ENCODE data around the gene KNTC1. TPM values are rescaled to one million over a fixed set of nuclear protein-coding genes. Genes with fewer than 3 reads are reported as not detected.
"Not testable (repeated sequence)": the region's sequence is repeated elsewhere in the genome, so short reads cannot be mapped to it uniquely, and the experiment has no call there.

KNTC1 gene
- total RNA-seq, 2 experiments from 2014 or later = 170 to 195 TPM

DNA sequence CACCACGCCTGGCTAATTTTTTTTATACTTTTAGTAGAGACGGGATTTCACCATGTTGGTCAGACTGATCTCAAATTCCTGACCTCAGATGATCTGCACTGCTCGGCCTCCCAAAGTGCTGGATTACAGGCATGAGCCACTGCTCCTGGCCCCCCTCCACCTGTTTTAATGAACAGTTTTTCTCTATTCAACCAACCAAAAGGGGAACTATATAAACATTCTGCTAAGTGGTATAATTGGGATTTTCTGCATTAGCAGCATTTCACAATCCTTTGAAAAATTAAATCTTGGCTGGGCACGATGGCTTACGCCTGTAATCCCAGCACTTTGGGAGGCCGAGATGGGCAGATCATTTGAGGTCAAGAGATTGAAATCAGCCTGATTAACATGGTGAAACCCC is 44.8 kb downstream of the KNTC1 start:
- Histone ChIP-seq H3K4me1 (ENCODE audit: insufficient read depth, low read length, poor library complexity, severe bottlenecking) (no peaks in the 10 kb centered on the region), H4K20me1 (ENCODE audit: insufficient read depth, low read length) (no peaks in the 10 kb centered on the region), H3K27ac (ENCODE audit: low read depth, low read length, poor library complexity, severe bottlenecking) (no peak overlapping the region), H3K4me2 (ENCODE audit: low read length) (no peak overlapping the region), H3K9me3 (ENCODE audit: low read length) (no peaks in the 10 kb centered on the region), H2AFZ (ENCODE audit: low read length) (no peak overlapping the region), H3K79me2 (ENCODE audit: insufficient read depth, low read depth, low read length) (no peaks in the 10 kb centered on the region), H3K9me2 (ENCODE audit: insufficient read depth, low read length) (no peaks in the 10 kb centered on the region), H3K4me3 (ENCODE audit: low read depth, low read length, poor library complexity, severe bottlenecking) (no peak overlapping the region), H3K36me3 (ENCODE audit: insufficient read depth, low read length) (peaks cover 98% of the 10 kb centered on the region)
- BruUV-seq (replicated peaks) = no TSS peak
- no peak for TF ChIP-seq EZH2phosphoT487 (IDR thresholded peaks at IDR 0.05; ENCODE audit: borderline replicate concordance, low read depth, low read length)
- TF ChIP-seq, protein P1, sequence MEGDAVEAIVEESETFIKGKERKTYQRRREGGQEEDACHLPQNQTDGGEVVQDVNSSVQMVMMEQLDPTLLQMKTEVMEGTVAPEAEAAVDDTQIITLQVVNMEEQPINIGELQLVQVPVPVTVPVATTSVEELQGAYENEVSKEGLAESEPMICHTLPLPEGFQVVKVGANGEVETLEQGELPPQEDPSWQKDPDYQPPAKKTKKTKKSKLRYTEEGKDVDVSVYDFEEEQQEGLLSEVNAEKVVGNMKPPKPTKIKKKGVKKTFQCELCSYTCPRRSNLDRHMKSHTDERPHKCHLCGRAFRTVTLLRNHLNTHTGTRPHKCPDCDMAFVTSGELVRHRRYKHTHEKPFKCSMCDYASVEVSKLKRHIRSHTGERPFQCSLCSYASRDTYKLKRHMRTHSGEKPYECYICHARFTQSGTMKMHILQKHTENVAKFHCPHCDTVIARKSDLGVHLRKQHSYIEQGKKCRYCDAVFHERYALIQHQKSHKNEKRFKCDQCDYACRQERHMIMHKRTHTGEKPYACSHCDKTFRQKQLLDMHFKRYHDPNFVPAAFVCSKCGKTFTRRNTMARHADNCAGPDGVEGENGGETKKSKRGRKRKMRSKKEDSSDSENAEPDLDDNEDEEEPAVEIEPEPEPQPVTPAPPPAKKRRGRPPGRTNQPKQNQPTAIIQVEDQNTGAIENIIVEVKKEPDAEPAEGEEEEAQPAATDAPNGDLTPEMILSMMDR (conservative IDR thresholded peaks at IDR 0.05; ENCODE audit: low read length) = no peak
- intact Hi-C loops (cut with micrococcal nuclease; ENCODE audit: unreplicated experiment) = no loop called here
- CTCF ChIA-PET (ENCODE audit: unreplicated experiment) = no interaction called here
- POLR2A ChIA-PET = no interaction called here
- DNase-seq (ENCODE audit: low spot score) = no peak

DNA sequence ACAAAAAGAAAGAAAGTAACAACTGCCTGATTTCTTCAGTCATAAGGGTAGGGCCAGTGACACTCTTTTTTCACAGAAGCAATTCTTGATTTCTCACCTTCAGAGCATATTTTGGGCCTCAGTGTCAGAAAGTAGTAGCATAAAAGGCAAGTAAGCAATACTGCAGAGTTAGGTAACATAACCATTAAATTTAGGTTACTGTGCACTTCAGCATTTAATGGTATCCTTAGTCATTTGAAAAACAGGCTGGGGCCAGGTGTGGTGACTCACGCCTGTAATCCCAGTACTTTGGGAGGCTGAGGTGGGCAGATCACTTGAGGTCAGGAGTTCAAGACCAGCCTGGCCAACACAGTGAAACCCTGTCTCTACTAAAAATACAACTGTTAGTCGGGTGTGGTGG is 56.2 kb downstream of the KNTC1 start:
- H3K9me3 ChIP-seq (ENCODE audit: low read length); H3K4me3 ChIP-seq (ENCODE audit: low read depth, low read length, poor library complexity, severe bottlenecking); intact Hi-C loops (cut with micrococcal nuclease; ENCODE audit: unreplicated experiment); H3K4me1 ChIP-seq (ENCODE audit: insufficient read depth, low read length, poor library complexity, severe bottlenecking); H3K9me2 ChIP-seq (ENCODE audit: insufficient read depth, low read length); BruUV-seq (replicated peaks); H3K79me2 ChIP-seq (ENCODE audit: insufficient read depth, low read depth, low read length); CTCF ChIA-PET (ENCODE audit: unreplicated experiment); H3K27ac ChIP-seq (ENCODE audit: low read depth, low read length, poor library complexity, severe bottlenecking); H2AFZ ChIP-seq (ENCODE audit: low read length); DNase-seq (ENCODE audit: low spot score); H3K4me2 ChIP-seq (ENCODE audit: low read length); H4K20me1 ChIP-seq (ENCODE audit: insufficient read depth, low read length): not testable (repeated sequence)
- H3K36me3 ChIP-seq (ENCODE audit: insufficient read depth, low read length) = peaks cover 97% of the 10 kb centered on the region
- POLR2A ChIA-PET = interaction anchor here (0.5 to 0.7 kb wide), 2 partner anchors 18 to 57 kb away, joined by 4 read pairs; no protein-coding TSS in a partner anchor

DNA sequence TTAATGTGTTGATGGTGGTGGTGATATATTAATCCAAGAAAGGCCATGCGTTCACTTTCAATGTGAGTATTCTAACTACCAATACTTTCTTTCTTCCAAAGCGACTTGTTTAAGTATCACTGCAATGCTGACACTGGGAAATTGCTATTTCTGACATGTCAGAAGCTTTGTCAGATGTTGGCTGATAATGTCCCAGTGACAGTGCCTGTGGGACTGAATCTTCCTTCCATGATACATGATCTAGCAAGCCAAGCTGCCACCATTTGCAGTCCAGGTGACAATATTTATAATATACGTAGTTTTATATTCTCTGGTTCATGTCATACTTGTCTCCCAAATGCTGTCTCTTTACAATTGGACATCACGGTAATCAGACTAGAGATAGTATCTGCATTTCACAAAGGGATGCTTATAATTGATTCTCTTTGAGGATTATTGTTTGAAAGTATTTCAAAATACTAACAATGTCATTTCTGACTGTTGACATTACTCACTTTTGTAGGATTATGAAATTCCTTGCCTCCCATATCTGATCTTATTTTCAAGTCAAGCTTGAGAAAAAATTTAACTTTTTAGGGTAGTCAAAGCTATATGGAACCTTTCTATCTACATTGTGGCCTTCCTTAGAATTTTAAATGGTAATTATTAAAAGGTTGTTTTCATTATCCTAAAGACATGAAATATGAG is 57.3 kb downstream of the KNTC1 start:
- Histone ChIP-seq H3K4me3 (ENCODE audit: low read depth, low read length, poor library complexity, severe bottlenecking) (no peak overlapping the region), H2AFZ (ENCODE audit: low read length) (no peak overlapping the region), H3K27ac (ENCODE audit: low read depth, low read length, poor library complexity, severe bottlenecking) (no peak overlapping the region), H4K20me1 (ENCODE audit: insufficient read depth, low read length) (no peaks in the 10 kb centered on the region), H3K4me1 (ENCODE audit: insufficient read depth, low read length, poor library complexity, severe bottlenecking) (no peaks in the 10 kb centered on the region), H3K36me3 (ENCODE audit: insufficient read depth, low read length) (peaks cover 99% of the 10 kb centered on the region), H3K4me2 (ENCODE audit: low read length) (no peak overlapping the region), H3K9me2 (ENCODE audit: insufficient read depth, low read length) (no peaks in the 10 kb centered on the region), H3K79me2 (ENCODE audit: insufficient read depth, low read depth, low read length) (no peaks in the 10 kb centered on the region), H3K9me3 (ENCODE audit: low read length) (no peaks in the 10 kb centered on the region)
- no peak for DNase-seq (ENCODE audit: low spot score)
- TF ChIP-seq EZH2phosphoT487 (IDR thresholded peaks at IDR 0.05; ENCODE audit: borderline replicate concordance, low read depth, low read length) = no peak
- TF ChIP-seq, protein P1 (conservative IDR thresholded peaks at IDR 0.05; ENCODE audit: low read length) = no peak
- intact Hi-C loops (cut with micrococcal nuclease; ENCODE audit: unreplicated experiment) = no loop called here
- ChIA-PET POLR2A (interaction anchor here (0.5 to 0.9 kb wide), 2 partner anchors 22 to 55 kb away, joined by 3 read pairs; no protein-coding TSS in a partner anchor), CTCF (ENCODE audit: unreplicated experiment) (no interaction called here)
- BruUV-seq (replicated peaks) = no TSS peak
